ENCODE data around the gene MAP3K4. TPM values are rescaled to one million over a fixed set of nuclear protein-coding genes. Genes with fewer than 3 reads are reported as not detected.

Gene MAP3K4
- total RNA-seq, 1 donor from 2014 or later, result 63.3 TPM

DNA sequence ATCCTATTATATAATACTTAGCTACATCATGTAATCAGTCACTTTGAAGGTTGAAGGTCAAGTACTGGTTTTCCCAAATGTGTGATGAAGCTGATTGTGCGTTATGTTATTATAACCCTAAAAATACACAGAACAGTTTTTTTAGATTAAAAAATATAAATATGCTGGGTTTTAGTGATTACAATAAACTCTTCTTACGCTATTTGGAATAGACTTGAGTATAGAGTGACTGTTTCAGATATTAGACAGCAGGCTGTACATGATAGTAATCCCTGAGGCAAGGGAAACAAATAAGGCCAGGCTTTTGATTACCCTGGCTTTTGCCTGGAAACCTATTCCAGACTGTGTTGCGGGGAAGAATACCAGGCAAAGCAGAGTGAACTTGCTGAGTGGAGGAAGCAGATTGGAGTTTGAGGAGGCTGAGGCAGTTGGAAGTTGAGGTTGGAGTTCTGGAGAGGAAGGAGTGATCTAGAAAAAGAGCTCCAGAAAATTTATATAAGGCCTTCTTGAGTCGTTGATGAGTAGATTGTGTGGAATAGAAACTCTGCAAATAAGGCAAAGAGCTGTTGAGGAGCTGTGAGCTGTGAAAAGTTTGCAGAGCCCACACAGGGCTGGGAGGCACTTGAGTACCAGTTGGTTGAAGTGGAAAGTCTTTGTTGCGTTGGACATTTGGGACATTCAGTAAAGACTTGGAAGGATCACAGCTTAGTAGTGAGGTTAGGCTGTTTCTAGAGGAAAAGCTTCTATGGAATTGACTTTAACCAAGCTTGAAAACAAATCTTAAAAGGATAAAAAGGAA is 26.4 kb downstream of the MAP3K4 start:
- no peak for DNase-seq
- Mint-ChIP-seq H3K4me1 (ENCODE audit: low read depth, unreplicated experiment) (peaks cover 10% of the 10 kb centered on the region), H3K27me3 (ENCODE audit: unreplicated experiment) (no peaks in the 10 kb centered on the region), H3K9me3 (ENCODE audit: unreplicated experiment) (peaks cover 2% of the 10 kb centered on the region), H3K4me3 (ENCODE audit: unreplicated experiment) (no peak overlapping the region), H3K36me3 (ENCODE audit: unreplicated experiment) (peaks cover 6% of the 10 kb centered on the region), H3K27ac (ENCODE audit: unreplicated experiment) (peak overlapping the region; percentile 69)
- TF ChIP-seq, protein P1, sequence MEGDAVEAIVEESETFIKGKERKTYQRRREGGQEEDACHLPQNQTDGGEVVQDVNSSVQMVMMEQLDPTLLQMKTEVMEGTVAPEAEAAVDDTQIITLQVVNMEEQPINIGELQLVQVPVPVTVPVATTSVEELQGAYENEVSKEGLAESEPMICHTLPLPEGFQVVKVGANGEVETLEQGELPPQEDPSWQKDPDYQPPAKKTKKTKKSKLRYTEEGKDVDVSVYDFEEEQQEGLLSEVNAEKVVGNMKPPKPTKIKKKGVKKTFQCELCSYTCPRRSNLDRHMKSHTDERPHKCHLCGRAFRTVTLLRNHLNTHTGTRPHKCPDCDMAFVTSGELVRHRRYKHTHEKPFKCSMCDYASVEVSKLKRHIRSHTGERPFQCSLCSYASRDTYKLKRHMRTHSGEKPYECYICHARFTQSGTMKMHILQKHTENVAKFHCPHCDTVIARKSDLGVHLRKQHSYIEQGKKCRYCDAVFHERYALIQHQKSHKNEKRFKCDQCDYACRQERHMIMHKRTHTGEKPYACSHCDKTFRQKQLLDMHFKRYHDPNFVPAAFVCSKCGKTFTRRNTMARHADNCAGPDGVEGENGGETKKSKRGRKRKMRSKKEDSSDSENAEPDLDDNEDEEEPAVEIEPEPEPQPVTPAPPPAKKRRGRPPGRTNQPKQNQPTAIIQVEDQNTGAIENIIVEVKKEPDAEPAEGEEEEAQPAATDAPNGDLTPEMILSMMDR (IDR thresholded peaks at IDR 0.05; ENCODE audit: partially characterized antibody, unreplicated experiment), result no peak

DNA sequence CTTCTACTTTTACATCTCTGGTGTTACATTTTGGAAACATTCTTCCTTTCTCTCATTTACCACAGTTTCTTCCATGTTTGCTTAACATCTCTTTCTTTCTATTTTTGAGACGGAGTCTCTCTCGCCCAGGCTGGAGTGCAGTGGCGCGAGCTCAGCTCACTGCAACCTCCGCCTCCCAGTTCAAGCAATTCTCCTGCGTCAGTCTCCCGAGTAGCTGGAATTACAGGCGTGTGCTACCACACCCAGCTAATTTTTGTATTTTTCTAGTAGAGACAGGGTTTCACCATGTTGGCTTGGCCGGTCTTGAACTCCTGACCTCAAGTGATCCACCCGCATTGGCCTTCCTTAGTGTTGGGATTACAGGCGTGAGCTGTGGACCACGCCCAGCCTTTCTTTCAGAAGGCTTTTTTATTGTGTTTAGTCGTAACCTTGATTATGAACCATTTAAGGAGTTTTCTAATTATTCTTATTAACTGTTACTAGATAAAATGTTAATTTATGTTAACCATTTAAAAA is 27.8 kb downstream of the MAP3K4 start:
- peaks cover 6% of the 10 kb centered on the region for H3K36me3 Mint-ChIP-seq (ENCODE audit: unreplicated experiment)
- no peak overlapping the region for H3K4me3 Mint-ChIP-seq (ENCODE audit: unreplicated experiment)
- peaks cover 8% of the 10 kb centered on the region for H3K4me1 Mint-ChIP-seq (ENCODE audit: low read depth, unreplicated experiment)

DNA sequence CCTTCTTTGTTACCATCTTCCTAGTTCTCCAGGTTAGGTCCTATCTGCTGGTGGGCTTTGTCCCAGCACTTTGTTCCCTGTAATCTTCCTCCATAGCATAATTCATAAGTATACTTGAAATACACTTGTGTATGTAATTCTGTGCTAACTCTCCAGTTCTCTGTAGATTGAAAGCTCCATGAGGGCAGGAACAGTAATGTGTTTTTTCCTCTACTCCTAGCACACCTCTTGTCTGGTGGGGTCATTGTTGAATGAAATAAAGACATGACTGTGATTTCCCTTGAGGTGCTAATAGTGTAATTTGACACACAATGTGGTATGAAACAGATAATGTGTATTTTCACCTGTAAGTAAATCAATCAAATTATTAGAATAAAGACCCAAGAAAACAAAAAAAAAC is 30.0 kb downstream of the MAP3K4 start:
- H3K9me3 Mint-ChIP-seq (ENCODE audit: unreplicated experiment), result peaks cover 2% of the 10 kb centered on the region
- TF ChIP-seq, protein P1 (IDR thresholded peaks at IDR 0.05; ENCODE audit: partially characterized antibody, unreplicated experiment), result no peak
- H3K4me3 Mint-ChIP-seq (ENCODE audit: unreplicated experiment), result no peak overlapping the region
- peak overlapping the region; percentile 5 for H3K27ac Mint-ChIP-seq (ENCODE audit: unreplicated experiment)
- peaks cover 6% of the 10 kb centered on the region for H3K36me3 Mint-ChIP-seq (ENCODE audit: unreplicated experiment)
- no peaks in the 10 kb centered on the region for H3K27me3 Mint-ChIP-seq (ENCODE audit: unreplicated experiment)
- no peak for DNase-seq
- peaks cover 8% of the 10 kb centered on the region for H3K4me1 Mint-ChIP-seq (ENCODE audit: low read depth, unreplicated experiment)

More for the DNA sequence above, 27.8 kb downstream of the MAP3K4 start:
- H3K27ac Mint-ChIP-seq (ENCODE audit: unreplicated experiment), result no peak overlapping the region
- no peak for DNase-seq
- no peaks in the 10 kb centered on the region for H3K27me3 Mint-ChIP-seq (ENCODE audit: unreplicated experiment)
- H3K9me3 Mint-ChIP-seq (ENCODE audit: unreplicated experiment), result peaks cover 2% of the 10 kb centered on the region
- TF ChIP-seq, protein P1 (IDR thresholded peaks at IDR 0.05; ENCODE audit: partially characterized antibody, unreplicated experiment), result no peak

DNA sequence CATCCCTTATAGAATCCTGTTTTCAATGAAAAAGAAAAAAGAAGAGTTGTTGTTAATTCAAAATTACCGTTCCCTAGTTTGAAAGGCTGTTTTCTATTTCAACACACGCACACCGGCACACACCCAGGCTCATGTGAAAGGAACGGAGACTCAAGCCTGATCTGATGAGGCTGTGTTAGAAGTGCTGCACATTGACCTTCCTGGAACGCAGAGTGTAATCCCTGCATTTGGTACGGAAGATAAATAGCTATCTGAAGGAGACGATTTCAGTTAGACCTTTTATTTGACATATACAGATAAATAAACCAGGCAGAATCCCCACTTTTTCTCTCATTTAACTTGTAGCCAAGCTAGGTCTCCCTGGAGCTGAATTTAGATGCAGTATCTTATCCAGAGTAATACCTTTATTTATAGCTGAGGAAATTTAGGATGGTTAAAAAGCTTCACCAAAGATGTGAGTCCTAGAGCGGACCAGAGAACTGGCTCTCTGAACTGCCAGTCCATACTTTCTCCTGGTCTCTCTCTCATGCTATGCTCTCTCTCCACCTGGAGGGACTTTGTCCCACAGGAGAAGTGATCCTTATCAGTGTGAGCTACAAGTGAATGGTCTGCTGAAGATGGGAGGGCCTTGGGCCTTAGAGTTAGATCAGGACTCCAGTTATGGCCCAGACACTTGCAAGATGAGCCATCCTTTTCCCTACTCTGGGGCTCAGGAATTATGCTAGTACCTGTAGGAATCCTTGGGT is 30.6 kb downstream of the MAP3K4 start:
- Mint-ChIP-seq H3K9me3 (ENCODE audit: unreplicated experiment) (peaks cover 2% of the 10 kb centered on the region), H3K36me3 (ENCODE audit: unreplicated experiment) (peaks cover 6% of the 10 kb centered on the region), H3K4me3 (ENCODE audit: unreplicated experiment) (no peak overlapping the region), H3K4me1 (ENCODE audit: low read depth, unreplicated experiment) (peaks cover 8% of the 10 kb centered on the region), H3K27ac (ENCODE audit: unreplicated experiment) (no peak overlapping the region), H3K27me3 (ENCODE audit: unreplicated experiment) (no peaks in the 10 kb centered on the region)
- TF ChIP-seq, protein P1 (IDR thresholded peaks at IDR 0.05; ENCODE audit: partially characterized antibody, unreplicated experiment), result no peak
- no peak for DNase-seq
